Activated CD4-positive, alpha-beta T cell treated with anti-CD3 and anti-CD28 coated beads, Interleukin-2, amount 50 U/mL, for 1 hour (primary cell): ENCODE data around the gene PLEKHG4.

Experiments used
- DNase-seq: peaks from one replicate; pipeline ENCODE4 v3.0.0-alpha.2; 2020

Gene PLEKHG4

DNA sequence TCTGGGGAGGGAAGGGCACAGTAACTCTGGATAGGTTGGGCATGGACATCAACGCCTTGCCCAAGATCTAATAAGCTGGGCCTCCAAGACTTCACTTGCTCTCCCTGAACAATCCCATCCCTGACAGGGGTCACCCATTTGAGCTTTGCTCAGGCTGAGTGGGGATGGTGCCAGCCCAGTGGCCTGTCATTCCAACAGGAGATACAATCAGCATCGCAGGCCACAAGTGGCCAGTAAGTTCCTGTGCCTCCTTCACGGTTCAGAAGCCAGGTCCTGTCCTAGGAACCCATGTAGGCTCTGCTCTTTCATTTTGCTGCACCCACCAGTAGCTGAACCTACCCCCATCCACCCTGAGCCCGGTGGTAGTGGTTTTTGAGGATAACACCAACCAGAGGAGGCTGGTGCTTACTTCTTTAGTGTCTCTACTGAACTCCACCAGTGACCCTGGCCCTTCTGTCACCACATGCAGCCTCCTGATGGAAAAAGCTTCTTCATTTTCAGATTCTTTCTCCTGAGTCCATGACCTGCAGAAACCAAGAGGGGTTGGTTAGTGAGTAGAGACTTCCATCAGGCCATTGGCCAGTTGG is 14.9 kb downstream of the PLEKHG4 start:
- no peak for DNase-seq

DNA sequence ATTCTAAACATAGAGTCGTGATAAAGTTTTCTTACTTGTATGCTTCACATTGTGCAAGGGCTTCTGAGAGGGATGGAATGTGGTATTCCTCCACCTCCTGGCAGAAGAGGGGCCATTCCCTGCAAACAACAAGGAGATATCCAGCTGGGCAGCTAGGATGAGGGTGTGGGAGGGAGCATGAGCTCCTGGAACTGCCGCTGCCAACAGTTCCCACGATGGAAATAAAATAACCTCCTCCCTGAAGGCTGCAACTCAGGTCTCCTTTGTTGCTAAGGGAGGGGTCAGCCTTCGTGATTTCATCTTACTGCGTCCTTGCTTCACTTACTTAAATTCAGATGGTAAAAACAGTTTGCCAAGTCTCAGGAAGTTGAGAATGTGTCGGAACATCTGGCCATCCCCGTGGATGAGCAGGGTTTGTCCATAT is 15.6 kb downstream of the PLEKHG4 start:
- no peak for DNase-seq

DNA sequence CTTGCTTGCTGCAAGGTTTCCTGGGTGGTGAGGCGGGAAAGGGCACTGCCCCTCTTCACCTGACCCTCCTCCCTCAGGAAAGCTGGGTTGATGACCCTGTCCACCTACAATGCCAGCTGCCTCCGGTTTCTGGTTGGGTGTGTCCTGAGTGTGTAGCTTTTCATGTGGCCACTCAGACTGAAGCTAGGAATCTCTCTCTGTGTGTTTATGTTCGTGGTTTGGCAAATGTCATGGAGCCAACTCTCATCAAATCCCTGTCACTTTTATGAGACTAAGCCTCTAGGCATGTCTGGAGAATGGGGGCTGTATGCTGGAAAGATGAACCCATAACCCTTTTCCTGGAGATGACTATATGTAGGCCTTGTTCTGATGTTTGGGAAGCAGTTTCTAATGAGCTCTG is 17.1 kb downstream of the PLEKHG4 start:
- DNase-seq = no peak

DNA sequence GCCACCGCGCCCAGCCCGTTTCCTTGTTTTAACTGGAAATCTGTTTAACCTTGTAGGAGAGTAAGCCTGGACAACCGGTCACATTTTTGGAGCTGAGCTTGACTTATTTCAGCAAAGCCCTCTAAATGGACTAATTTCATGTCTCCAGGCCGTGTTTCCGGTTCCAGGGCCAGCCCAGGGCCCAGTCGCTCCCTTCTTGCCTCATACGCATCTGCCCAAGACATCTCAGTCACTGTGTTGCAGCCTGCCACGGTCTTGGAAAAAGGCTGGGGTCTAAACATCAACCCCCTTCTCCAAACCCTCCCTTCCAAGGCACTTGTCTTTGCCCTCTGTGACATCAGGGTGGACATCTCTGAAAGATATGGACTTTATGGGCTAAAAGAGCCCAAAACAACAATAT is 18.9 kb downstream of the PLEKHG4 start:
- no peak for DNase-seq

DNA sequence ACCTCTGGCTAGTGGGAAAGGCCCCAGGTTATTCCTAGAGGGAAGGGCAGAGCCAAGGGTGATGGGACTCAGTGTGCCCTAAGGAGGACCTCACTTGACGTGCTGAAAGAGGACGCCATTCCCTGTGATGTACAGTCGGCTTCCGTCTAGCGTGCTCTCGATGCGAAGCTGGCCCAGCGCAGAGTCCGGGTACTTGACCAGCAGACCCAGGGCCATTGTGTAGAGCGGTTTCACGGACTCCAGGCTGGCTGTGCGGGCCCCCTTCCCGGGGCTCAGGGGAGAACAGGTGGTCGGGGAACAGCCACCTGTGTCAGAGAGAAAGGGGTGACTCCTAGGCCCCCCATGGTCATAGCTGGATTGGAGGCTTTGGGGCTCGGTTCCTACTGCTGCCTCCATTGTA is 19.9 kb downstream of the PLEKHG4 start:
- no peak for DNase-seq

DNA sequence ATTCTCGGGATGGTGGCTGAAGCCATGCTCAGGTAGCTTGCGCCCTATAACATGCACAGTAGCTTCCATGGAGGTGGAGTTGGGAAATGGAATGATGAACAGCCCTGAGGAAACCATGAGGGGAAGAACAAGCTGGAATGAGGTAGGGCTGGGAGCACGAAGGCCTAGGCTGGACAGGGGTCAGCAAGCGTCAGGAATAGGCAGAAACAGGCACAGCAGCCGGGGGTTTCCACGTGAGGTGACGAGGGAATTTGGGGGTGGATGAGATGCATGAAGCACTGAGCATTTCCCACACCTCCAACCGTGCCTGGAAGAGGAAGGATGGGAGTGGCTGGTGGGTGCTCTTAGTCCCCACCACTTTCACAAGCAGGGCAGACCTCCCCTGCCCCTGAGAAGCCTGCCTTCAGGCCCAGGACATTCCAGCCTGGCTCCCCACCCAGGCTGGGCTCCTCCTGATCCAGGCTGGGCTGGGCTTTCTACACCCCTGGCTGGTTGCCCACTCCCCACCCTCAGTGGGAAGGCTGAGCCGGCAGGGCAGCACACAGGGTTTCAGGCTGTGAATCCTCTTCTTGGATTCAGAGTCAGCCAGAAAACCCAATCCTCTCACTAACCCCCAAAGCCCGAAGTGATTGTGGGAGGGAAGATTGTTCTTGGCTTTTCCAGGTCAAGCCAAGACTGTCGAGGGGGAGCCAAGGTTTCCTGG is 21.9 kb downstream of the PLEKHG4 start:
- no peak for DNase-seq

DNA sequence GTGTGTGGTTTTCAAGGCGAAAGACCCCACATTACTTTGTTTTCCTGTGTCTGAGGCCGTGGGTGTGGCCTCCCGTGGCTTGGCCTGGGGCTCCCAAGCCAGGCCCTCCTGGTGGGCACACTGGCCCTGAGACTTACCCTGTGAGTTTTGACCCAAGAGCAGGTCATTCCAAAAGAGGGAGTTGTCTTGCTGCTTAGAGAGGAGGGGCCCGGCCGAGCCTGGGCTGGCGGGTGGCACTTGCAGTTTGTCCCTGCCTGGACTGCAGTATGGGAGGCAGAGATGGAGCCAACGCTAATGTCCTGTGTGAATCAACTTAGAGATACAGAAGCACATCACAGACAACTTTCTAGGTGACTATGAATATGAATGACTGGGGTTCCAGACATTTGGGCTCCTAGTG is 22.7 kb downstream of the PLEKHG4 start:
- DNase-seq = no peak

DNA sequence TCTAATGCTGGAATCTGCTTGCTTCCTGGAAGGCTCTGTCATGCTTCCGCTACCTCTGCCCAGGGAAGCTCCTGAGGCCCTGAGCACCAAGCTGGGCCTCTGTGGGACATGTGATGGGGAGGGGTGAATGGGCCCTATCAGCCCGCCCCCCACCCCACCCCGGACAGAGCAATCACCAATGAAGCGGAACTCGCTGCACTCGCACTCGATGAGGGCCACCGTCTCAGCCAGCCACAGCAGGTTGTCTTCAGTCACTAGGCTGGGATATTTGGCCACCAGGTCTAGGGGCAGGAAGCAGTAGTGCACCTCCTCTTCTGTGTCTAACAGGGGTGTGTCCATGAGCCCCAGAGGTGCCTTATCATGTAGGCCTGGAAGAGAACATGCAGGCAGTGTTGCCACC is 23.6 kb downstream of the PLEKHG4 start:
- DNase-seq = no peak

DNA sequence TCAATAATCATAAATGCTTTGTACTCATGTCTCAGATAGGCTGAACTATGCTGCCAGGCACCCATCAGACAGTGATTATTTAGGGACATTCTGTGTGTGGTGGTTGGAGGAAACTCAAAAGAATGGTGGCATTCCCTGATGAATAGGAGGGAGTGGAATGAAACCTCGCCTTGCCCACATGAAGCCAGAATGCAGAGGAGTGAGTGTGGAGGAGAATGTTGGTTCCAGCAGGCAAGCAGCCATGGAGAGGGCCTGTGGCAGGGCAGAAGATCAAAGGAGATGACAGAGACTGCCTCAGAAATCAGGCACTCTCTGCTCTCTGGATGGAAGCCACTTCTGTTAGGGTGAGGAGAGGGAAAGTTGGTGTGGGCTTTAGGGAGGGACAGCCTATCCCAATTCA is 24.7 kb downstream of the PLEKHG4 start:
- no peak for DNase-seq

DNA sequence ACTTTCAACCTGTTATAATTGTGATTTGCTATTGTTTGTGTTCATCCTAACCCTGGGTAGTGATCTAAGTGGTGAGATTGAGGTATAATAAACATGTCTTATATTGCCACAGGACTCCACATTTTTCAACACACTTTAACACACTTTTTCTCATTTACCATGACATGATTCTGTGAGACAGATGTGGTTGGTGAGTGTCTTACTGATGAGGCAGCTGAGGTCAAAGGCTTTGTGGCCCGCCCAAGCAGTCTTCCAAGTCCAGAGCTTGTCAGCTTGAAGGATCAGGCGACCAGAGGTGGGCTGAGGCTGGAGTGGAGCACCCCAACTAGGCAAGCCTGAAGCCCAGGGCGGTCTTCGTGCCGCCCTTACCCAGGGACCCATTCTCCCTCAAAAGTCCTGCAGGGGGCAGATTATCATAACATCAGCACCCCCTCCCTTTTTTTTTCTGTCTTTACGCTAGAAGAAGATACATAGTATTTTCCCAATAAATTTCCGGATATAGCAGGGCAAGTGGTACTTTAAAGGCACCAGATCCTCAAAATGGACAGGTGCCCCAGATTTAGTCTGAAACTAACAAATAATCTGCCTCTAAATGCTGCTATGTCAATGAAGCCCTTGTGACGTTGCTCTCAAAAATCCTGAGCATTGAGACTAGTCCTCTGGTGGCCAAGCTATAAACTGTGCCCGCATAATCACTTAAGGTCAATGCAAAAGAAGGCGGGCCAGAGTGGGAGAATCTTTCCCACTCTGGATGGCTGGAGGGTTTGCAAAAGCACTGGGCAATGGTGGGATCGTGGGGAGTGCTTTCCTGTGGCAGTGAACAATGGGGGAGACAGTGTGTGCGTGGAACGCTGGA is 26.1 kb downstream of the PLEKHG4 start:
- no peak for DNase-seq

DNA sequence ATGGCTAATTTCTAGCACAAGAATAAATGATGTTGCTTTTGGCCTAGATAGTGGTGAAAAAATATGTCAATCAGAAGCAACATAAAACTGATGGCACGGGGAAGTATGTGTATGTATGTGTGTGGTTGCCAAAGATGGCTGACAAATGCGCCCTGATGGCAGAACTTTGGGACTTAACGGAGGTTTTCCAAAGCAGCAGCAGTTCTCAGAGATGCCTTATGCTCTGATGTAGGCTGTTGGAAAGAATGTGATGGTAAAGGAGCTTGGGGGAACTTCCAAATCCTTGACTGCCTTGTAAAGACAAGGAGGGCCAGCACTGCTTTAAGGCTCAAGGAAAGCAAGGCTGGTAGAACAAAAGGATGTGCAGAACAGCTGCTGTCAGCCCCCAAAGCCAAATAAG is 31.2 kb downstream of the PLEKHG4 start:
- no peak for DNase-seq

DNA sequence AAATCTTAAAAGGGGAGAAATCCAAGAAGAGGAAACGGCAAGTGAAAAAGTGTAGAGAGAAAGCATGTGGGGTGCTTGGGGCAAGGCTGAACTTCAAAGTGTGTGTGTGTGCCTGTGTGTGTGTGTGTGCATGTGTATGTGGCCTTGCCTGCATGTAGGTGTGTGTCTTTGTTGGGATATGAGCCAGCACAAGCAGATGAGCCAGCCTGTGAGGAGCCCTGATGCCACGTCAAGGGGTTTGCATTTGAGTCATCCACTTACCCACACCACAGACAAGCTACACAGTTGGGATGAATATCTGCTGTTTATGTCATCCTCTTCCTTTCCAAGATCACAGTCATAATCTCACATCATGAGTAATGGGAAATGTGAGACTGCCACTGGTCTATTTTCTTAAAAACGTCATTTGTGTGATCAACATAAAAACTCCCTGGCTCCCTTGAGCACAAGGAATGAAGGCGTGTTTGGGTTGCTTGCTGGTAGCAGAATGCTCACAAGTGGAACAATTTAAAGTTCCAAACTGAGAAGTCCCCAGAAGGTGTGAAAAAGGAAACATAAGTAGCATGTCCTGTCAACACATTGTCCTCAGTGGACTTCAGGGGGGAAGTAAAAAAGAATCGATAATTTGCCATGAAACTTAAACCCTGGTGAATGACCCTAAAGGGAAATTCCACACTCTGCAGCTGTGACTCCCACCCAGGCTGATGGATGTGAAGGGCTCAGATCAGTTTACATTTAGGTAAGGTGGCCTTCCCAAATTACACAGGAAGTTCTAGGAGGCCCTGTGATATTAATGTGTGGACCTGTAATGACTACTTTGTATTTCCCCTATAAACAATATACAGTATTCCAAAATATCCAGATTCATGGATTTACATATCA is 32.5 kb downstream of the PLEKHG4 start:
- DNase-seq = peak; percentile 8

DNA sequence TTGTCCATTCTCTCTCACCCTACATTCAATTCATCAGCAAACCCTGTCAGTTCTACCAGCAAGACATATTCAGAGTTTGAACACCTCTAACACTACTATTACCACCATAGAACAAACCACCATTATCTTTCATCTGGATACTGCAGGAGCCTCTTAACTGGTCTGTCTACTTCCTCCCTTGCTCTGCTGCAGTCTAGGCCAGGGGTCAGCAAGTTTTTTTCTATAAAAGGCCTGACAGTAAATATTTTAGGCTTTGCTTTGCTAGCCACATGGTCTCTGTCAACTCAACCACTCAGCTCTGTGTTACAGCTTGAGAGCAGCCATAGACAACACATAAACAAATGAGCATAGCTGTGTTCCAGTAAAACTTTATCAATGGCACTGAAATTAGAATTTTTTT is 33.4 kb downstream of the PLEKHG4 start:
- no peak for DNase-seq

DNA sequence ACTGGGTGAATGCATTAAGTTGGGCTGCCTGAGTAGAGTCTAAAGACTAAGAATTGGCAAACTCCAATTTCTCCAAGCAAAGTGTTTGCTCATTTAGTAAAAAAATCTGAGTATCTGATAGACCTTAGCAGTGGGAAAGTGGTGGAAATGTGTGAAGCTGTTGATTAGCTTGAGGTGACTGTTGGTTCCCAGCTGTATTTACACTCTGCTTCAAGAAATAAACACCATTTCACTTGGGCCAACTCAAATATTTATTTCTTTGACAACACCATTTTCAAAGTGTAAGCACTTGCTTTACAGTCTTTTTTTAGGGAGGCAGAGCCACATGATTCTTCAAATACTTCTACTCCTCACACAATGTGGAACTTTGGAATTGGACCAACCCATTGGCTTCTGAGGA is 38.5 kb downstream of the PLEKHG4 start:
- no peak for DNase-seq

DNA sequence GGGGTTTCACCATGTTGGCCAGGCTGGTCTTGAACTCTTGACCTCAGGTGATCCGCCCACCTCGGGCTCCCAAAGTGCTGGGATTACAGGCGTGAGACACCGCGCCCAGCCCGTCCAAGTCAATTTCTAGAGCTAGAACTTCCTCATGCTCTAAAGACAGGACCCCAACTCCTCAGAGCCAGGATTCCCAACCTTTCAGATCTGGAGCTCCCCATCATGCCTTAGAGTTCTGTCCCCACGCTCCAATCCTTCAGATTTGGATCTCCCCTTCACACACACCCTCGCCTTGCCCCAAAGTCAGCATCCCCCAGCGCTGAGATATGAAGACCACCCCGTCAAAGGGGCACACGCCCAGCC is 46.8 kb downstream of the PLEKHG4 start:
- no peak for DNase-seq

DNA sequence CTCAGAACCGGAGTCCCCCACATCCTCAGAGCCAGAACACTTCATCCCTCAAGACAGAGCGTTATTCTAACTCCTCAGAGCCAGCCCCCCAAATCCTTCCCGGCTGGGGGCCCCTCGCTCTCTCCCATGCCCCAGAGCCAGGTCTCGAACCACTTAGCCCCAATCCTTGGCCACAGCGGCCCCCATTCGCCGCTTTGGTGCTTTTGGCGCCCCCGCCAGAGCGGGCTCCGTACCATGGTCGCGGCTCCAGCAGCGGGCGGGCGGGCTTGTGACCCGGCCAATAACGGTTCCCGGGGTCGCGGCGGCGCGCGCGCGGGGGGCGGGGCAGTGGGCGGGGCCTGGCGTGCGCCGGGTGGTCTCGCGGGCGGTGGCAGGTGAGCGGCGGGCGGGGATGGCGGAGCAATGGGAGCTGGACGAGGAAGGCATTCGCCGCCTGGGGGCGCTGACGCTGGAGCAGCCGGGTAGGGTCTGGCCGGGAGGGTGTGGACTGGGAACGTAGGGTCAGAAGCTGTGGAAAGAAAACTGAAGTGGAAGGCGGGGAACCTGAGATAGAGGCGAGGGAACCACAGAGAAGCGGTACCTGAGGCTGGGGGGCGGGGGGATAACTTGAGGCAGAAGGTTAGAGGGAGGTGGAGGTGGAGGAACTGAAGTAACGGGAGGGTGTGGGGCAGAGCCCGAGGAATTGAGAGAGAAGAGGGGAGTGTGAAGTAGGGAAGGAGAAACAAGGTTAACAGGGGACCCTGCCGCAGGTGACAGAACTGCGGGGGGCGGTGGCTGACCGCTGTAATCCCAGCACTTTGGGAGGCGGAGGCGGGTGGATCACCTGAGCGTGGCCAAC is 47.4 kb downstream of the PLEKHG4 start, which contains the start of the genes KCTD19 and LRRC36:
Gene KCTD19, minus strand, starts transcription at position 270 of the 838 bp plus-strand sequence. Its CDS starts 34 bp downstream, at position 236.
Gene LRRC36, plus strand, starts transcription at position 344 of the 838 bp plus-strand sequence. Its CDS starts 48 bp downstream, at position 392.
- peak; percentile 34 for DNase-seq

DNA sequence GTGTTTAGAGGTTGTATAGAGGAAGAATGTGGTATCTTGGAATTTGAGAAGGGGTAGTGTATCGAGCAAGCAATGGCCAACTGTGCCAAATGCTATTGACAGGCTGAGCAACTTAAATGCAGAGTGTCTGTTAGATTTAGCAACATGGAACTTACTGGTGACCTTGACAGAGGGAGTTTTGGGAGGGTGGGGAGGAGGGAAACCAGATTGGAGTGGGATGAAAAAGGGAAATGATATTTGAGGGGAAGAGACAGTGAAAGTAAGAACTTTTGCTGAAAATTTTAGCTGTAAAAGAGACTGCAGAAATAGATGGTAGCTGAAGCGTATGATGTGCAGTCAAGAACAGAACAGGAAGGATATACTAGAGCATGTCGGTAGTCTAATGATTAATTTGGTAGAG is 48.4 kb downstream of the PLEKHG4 start:
- DNase-seq = no peak

DNA sequence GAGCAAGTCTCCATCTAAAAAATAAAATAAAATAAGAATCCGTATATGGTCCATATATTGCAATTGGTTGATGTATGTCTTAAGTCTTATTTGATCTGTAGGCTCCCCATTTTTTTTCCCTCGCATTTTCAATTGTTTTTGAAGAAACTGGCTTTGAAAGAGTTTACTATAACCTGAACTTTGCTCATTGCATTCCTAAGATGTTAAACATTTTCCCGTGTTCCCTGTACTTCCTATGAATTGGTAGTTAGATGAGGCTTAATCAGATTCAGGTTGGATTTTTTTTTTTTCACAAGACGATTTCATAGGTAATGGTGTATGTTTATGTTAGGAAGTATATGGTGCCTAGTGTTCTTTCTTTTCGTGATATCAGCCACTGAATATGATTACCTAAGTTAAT is 50.6 kb downstream of the PLEKHG4 start:
- no peak for DNase-seq

DNA sequence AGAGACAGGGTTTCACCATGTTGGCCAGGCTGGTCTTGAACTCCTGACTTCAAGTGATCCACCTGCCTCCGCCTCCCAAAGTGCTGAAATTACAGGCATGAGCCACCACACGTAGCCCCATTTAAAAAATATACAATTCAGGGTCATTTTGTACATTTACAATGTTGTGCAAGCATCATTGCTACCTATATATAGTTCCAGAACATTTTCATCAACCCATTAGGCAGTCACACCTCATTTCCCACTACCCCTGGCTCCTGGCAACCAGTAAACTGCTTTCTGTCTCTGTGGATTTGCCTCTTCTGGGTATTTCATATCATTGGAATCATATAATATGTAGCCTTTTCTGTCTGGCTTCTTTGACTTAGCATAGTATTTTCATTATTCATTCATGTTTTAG is 54.0 kb downstream of the PLEKHG4 start:
- DNase-seq = no peak

DNA sequence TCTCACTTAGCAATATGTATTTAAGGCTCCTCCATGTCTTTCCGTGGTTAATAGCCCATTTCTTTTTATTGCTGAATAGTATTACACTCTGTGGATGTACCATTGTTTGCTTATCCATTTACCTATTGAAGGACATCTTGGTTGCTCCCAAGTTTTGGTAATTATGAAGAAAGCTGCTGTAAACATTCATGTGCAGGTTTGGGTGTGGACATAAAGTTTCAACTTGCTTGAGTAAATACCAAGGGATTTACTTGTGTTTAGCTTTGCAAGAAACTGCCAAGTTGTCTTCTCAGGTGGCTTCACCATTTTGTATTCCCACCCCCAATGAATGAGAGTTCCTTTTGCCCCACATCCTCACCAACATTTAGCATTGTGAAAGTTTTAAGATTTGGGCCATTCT is 56.8 kb downstream of the PLEKHG4 start:
- no peak for DNase-seq

DNA sequence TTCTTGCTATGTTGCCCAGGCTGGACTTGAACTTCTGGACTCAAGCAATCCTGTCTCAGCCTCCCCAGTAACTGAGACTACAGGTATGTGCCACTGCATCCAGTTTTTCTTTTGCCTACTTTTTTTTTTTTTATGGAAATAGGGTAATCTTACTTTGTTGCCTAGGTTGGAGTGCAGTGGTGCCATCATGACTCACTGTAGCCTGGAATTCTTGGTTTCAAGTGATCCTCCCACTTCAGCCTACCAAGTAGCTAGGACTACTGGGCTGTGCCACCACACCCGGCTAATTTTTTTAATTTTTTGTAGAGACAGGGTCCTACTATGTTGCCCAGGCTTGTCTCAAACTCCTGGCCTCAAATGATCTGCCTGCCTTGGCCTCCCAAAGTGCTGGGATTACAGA is 57.3 kb downstream of the PLEKHG4 start:
- no peak for DNase-seq
